Gastroesophageal sphincter (tissue), 3 donors: ENCODE data around the gene AP3M1.

Source experiments
- EP300 ChIP-seq: sonication (generic); formaldehyde crosslinking; IDR thresholded peaks from one replicate; pipeline ENCODE4 v1.6.1; 2017; ENCODE audit warnings: antibody characterized with exemption, mild to moderate bottlenecking
- TF ChIP-seq, protein P1 (sequence below), 4 experiments: fragments of 200-600 bp in 2 of 4; fragments of 450-650 bp in 2 of 4; sonication (generic) in 1 of 4; IDR thresholded peaks; one replicate each; pipeline ENCODE4 v1.5.1; 2017 to 2019; ENCODE audit warnings: antibody characterized with exemption in 4 of 4, mild to moderate bottlenecking in 2 of 4, moderate library complexity in 2 of 4

DNA sequence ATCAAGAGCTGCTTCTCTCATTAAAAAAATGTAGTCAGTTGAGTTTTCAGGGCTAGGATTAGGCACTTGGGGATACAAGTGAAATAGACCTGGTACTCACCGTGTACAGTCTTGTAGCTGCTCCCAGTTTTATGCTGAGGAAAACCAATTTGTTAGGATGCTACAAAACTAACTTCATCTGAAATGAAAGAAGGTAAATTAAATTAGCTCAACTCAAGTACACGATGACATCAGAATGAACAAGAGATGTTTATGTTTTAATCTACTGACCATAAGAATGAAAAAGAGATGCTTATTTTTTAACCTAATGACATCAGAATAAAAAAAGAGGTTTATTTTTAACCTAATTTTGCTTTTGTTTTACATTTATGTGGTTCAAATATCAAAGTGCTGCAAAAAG is 73.7 kb downstream of the AP3M1 start:
- TF ChIP-seq, protein P1, sequence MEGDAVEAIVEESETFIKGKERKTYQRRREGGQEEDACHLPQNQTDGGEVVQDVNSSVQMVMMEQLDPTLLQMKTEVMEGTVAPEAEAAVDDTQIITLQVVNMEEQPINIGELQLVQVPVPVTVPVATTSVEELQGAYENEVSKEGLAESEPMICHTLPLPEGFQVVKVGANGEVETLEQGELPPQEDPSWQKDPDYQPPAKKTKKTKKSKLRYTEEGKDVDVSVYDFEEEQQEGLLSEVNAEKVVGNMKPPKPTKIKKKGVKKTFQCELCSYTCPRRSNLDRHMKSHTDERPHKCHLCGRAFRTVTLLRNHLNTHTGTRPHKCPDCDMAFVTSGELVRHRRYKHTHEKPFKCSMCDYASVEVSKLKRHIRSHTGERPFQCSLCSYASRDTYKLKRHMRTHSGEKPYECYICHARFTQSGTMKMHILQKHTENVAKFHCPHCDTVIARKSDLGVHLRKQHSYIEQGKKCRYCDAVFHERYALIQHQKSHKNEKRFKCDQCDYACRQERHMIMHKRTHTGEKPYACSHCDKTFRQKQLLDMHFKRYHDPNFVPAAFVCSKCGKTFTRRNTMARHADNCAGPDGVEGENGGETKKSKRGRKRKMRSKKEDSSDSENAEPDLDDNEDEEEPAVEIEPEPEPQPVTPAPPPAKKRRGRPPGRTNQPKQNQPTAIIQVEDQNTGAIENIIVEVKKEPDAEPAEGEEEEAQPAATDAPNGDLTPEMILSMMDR (IDR thresholded peaks at IDR 0.05) = no peak
- no peak for TF ChIP-seq EP300
